Motor neuron (in vitro differentiated cells): ENCODE data around the gene LYZL6. TPM values are rescaled to one million over a fixed set of nuclear protein-coding genes. Genes with fewer than 3 reads are reported as not detected.
A peak's percentile ranks its signal among the peaks of the same experiment; 100 is the strongest.

ENCODE experiments used
- ATAC-seq, 8 experiments: fragments of 200-7000 bp; cut with Tn5 transposase; replicated peaks in 6 of 8; 2 replicates each; pipeline ENCODE4 v1.8.0; 2021; ENCODE audit warnings: mild to moderate bottlenecking in 8 of 8, moderate library complexity in 8 of 8
- H3K27ac ChIP-seq, 2 donors: fragments of 250-450 bp; sonication (Bioruptor Pico); 2 replicates each; pipeline ENCODE4 v1.9.0; 2021; ENCODE audit warnings: antibody characterized with exemption in 2 of 2, mild to moderate bottlenecking in 2 of 2, moderate library complexity in 1 of 2
- H3K4me1 ChIP-seq, 2 donors: fragments of 250-450 bp; sonication (Bioruptor Pico); replicated peaks in 1 of 2; 2 replicates each; pipeline ENCODE4 v1.6.1; 2021; ENCODE audit warnings: antibody characterized with exemption in 2 of 2, mild to moderate bottlenecking in 2 of 2, moderate library complexity in 1 of 2
- H3K4me3 ChIP-seq, 5 donors: fragments of 250-450 bp; sonication (Bioruptor Pico); 2 replicates each; pipeline ENCODE4 v1.9.0; 2021; ENCODE audit warnings: antibody characterized with exemption in 5 of 5, mild to moderate bottlenecking in 5 of 5, moderate library complexity in 4 of 5
- WGBS, 10 experiments: fragments of 450-650 bp; shearing (Covaris generic); methylation state at CpG; one replicate each; pipeline ENCODE4 v1.0.0; 2022; 5-methylcytosine and 5-hydroxymethylcytosine counted together
- in situ Hi-C, 9 experiments: fragments of 400-800 bp; cut with MboI; loops; one replicate each; pipeline ENCODE4 v1.15.0; 2021; ENCODE audit warnings: low sequenced_read_pairs in 9 of 9, low pct_unique_long_range_greater_than_20kb in 2 of 9; ENCODE audit not compliant: unreplicated experiment in 9 of 9
- total RNA-seq, 8 experiments: library from RNA; unstranded; fragments of 300-600 nt; gene quantifications; 2 replicates each; pipeline versions ENCODE4 v1.2.3 to v1.2.4, GENCODE V29; 2022

LYZL6 gene
- total RNA-seq, 8 experiments from 2014 or later: 0.66 TPM; not detected in 7

GRCh38 chr17:35889818-35890773 lies 53.4 kb downstream of the LYZL6 start:
- 20 to 83% methylated on average over 1 of the region's 2 CpGs; no CpG with 5 or more reads in 8 of the 10 experiments for WGBS, 10 experiments
- Histone ChIP-seq H3K4me3 (no peak overlapping the region), H3K27ac (no peak overlapping the region), H3K4me1 (no peaks in the 10 kb centered on the region)
- peak in 6 of 8 experiments; percentile 31 to 75 (median 64) for ATAC-seq
- in situ Hi-C loops: no loop called here

DNA sequence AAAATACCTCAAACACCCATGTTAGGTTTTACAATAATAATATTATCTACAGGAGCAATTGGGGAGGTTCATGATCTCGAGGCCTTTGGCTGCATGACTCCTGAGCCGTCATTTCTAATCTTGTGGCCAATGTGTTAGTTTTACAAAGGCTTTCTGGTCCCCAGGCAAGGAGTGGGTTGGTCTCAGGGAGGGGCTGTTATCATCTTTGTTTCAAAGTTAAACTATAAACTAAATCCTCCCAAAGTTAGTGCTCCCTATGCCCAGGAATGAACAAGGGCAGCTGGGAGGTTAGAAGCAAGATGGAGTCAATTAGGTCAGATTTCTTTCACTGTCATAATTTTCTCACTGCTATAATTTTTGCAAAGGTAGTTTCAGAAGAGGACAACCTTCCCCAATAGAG lies 54.3 kb downstream of the LYZL6 start:
- 76 to 100% (median 80%) methylated on average over 1 to 2 of the region's 2 CpGs; no CpG with 5 or more reads in 7 of the 10 experiments for WGBS, 10 experiments
- Histone ChIP-seq H3K4me3 (no peak overlapping the region), H3K4me1 (no peaks in the 10 kb centered on the region), H3K27ac (no peak overlapping the region)
- no peak for ATAC-seq
- in situ Hi-C loops: no loop called here

Other genes with a start within 250 kb of the LYZL6 start
- 10 to 100 TPM in 5 of 8 experiments, 1 to 10 TPM in 2, under 1 TPM in 1; 0.61 to 33.6 (median 10.7) TPM for gene RASL10B, start 212.1 kb downstream of the LYZL6 start, total RNA-seq
- 1 to 10 TPM in 1 of 8 experiments, under 1 TPM in 5, not detected in 2; 0.08 to 1.8 (median 0.22) TPM for gene GAS2L2, start 190.5 kb downstream of the LYZL6 start, total RNA-seq
- gene C17orf50, start 182.8 kb downstream of the LYZL6 start, total RNA-seq: under 1 TPM in 6 of 8 experiments, not detected in 2; 0.33 to 0.85 (median 0.63) TPM
- 10 to 100 TPM in 1 of 8 experiments, 1 to 10 TPM in 1, under 1 TPM in 3, not detected in 3; 0.09 to 11.1 (median 0.32) TPM for gene MMP28, start 148.1 kb downstream of the LYZL6 start, total RNA-seq
- 100 to 1,000 TPM in 2 of 8 experiments, 10 to 100 TPM in 6; 40.6 to 190 (median 53.7) TPM for gene TAF15, start 134.2 kb downstream of the LYZL6 start, total RNA-seq
- gene HEATR9, start 74.8 kb downstream of the LYZL6 start, total RNA-seq: under 1 TPM in 5 of 8 experiments, not detected in 3; 0.08 to 0.18 (median 0.14) TPM
- gene CCL5, start 63.4 kb downstream of the LYZL6 start, total RNA-seq: under 1 TPM in 3 of 8 experiments, not detected in 5; 0.47 to 0.97 (median 0.51) TPM
- gene RDM1, start 12.9 kb downstream of the LYZL6 start, total RNA-seq: 1 to 10 TPM in 2 of 8 experiments, under 1 TPM in 5, not detected in 1; 0.21 to 3.7 (median 0.76) TPM
- under 1 TPM in 1 of 8 experiments, not detected in 7; 0.24 TPM for gene CCL16, start 37.8 kb upstream of the LYZL6 start, total RNA-seq
- gene CCL14, start 43.0 kb upstream of the LYZL6 start, total RNA-seq: under 1 TPM in 3 of 8 experiments, not detected in 5; 0.14 to 0.52 (median 0.15) TPM
- under 1 TPM in 3 of 8 experiments, not detected in 5; 0.21 to 0.47 (median 0.41) TPM for gene CCL15, start 57.8 kb upstream of the LYZL6 start, total RNA-seq
- not detected for gene CCL23, start 74.3 kb upstream of the LYZL6 start, total RNA-seq
- under 1 TPM in 4 of 8 experiments, not detected in 4; 0.29 to 0.73 (median 0.59) TPM for gene CCL18, start 120.6 kb upstream of the LYZL6 start, total RNA-seq
- under 1 TPM in 2 of 8 experiments, not detected in 6; 0.13 to 0.24 TPM for gene CCL3, start 146.4 kb upstream of the LYZL6 start, total RNA-seq
- gene CCL4, start 160.1 kb upstream of the LYZL6 start, total RNA-seq: under 1 TPM in 4 of 8 experiments, not detected in 4; 0.13 to 0.52 (median 0.37) TPM
- gene TBC1D3B, start 232.9 kb upstream of the LYZL6 start, total RNA-seq: 1 to 10 TPM in 7 of 8 experiments, under 1 TPM in 1; 0.57 to 3.8 (median 2.1) TPM